Progenitor cell of endocrine pancreas (in vitro differentiated cells): ENCODE measurements around the gene C9orf72. TPM values are rescaled to one million over a fixed set of nuclear protein-coding genes. Genes with fewer than 3 reads are reported as not detected.

Experiments
- DNase-seq: peaks from one replicate; pipeline ENCODE4 v3.0.0; 2021; ENCODE audit warnings: low spot score; ENCODE audit not compliant: unreplicated experiment
- H3K27ac Mint-ChIP-seq: 2 replicates; pipeline ENCODE4 v1.8.0; 2021; ENCODE audit warnings: mild to moderate bottlenecking, moderate library complexity, mixed read lengths
- H3K27me3 Mint-ChIP-seq: 2 replicates; pipeline ENCODE4 v1.8.0; 2021; ENCODE audit warnings: mixed read lengths
- H3K36me3 Mint-ChIP-seq: 2 replicates; pipeline ENCODE4 v1.8.0; 2022; ENCODE audit warnings: mixed read lengths; ENCODE audit not compliant: insufficient read depth
- H3K4me1 Mint-ChIP-seq: 2 replicates; pipeline ENCODE4 v1.8.0; 2021; ENCODE audit warnings: low read depth, mixed read lengths
- H3K4me3 Mint-ChIP-seq: 2 replicates; pipeline ENCODE4 v1.8.0; 2021; ENCODE audit warnings: low read depth, mild to moderate bottlenecking, moderate library complexity, mixed read lengths
- H3K9me3 Mint-ChIP-seq: 2 replicates; pipeline ENCODE4 v1.8.0; 2021; ENCODE audit warnings: low read depth, mixed read lengths
- total RNA-seq: library from RNA; stranded (reverse); gene quantifications from 2 replicates; pipeline ENCODE4 v1.2.1, GENCODE V29; 2021
- TF ChIP-seq, protein P1 (sequence below): fragments of 200-600 bp; sonication (generic); IDR thresholded peaks from one replicate; pipeline ENCODE4 v1.5.0; 2021; ENCODE audit warnings: antibody characterized with exemption, mild to moderate bottlenecking; ENCODE audit not compliant: unreplicated experiment

C9orf72 gene
- total RNA-seq, 1 donor from 2014 or later: 18.6 TPM

DNA sequence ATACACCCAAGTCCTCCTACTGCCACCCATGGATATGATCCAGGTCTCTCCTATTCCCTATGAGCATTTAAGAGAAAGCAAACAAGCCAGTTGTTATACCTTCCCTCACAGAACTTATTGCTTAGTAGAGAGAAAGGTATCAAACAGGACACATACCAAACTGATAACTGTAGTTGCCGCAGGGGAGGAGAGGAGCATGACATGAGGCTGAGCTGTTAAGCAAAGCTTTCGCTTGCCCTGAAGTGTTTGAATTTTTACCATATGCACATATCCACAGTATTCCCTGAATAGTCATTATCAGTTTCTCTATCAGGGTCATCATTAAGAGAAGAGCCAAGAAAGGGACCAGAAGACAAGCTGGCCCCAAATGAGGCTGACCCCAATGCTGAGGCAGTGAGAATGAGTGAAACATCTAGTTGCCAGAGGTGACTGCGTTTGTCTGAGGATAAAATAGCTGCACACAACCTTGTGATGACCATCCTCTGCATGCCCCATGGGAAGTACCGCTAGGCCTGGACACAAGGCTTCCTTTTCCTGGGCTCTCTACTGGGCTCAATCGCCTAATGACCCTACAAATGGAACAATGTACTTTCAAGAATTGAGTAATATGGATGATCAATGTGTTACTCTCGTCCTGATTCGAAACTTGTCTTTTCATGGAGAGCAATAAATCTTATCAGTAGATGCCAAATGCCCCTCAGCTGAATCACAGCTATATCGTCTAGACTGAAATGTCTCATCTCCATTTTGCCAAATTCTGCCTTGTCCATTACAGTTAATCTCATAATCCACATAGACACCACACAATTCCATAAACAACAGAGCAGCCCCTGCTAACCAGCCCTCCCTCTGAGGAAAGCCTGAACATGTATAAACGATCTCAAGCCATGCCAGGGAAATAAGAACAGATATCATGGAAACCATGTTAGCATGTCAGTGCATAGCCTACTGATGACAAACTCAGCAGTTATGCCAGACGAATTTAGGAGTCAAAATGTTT, 53.5 kb downstream of the C9orf72 start:
- Mint-ChIP-seq H3K4me3 (no peak overlapping the region), H3K9me3 (no peaks in the 10 kb centered on the region), H3K27ac (no peak overlapping the region), H3K36me3 (peaks cover 5% of the 10 kb centered on the region), H3K4me1 (peaks cover 2% of the 10 kb centered on the region), H3K27me3 (no peaks in the 10 kb centered on the region)
- TF ChIP-seq, protein P1, sequence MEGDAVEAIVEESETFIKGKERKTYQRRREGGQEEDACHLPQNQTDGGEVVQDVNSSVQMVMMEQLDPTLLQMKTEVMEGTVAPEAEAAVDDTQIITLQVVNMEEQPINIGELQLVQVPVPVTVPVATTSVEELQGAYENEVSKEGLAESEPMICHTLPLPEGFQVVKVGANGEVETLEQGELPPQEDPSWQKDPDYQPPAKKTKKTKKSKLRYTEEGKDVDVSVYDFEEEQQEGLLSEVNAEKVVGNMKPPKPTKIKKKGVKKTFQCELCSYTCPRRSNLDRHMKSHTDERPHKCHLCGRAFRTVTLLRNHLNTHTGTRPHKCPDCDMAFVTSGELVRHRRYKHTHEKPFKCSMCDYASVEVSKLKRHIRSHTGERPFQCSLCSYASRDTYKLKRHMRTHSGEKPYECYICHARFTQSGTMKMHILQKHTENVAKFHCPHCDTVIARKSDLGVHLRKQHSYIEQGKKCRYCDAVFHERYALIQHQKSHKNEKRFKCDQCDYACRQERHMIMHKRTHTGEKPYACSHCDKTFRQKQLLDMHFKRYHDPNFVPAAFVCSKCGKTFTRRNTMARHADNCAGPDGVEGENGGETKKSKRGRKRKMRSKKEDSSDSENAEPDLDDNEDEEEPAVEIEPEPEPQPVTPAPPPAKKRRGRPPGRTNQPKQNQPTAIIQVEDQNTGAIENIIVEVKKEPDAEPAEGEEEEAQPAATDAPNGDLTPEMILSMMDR: no peak
- DNase-seq: no peak

DNA sequence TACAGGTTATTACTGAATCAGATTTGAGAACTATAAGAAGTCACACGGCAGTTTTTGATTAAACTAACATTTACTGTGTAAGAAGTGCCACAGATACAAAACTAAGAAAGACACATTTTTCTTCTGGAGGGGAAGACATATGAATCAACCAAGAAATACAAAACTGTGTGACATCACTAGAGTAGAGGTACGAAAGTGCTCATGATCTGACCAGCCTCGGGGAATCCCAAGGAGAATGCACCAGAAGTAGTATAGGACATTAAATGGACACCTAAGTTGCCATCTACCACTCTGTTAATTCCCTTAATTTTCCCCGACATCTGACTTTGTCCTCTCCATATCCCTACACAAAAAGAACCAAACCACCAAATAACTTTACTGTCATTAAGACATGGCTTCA, 54.5 kb downstream of the C9orf72 start:
- peaks cover 1% of the 10 kb centered on the region for H3K36me3 Mint-ChIP-seq

DNA sequence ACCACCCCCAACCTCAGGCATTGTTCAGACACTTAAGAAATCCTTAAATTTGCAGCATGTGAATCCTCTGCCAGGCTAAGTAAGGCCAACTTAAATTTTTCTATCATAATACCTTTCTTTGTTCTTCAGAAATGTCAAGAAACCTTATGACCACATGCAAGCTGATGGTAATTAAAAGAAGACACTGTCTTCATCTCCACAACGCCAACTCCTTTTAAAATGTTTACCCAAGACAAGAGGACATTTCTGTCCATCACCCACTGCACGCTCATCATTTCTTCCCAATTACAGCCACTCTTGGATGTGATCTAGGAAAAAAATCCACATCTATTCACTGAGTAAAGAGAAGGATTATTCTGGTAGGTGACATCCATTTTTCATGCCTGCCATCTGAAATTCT, 55.3 kb downstream of the C9orf72 start:
- Mint-ChIP-seq H3K4me3 (no peak overlapping the region), H3K4me1 (no peaks in the 10 kb centered on the region), H3K36me3 (peaks cover 1% of the 10 kb centered on the region), H3K27ac (no peak overlapping the region), H3K27me3 (no peaks in the 10 kb centered on the region), H3K9me3 (no peaks in the 10 kb centered on the region)
- TF ChIP-seq, protein P1: no peak
- no peak for DNase-seq

More for the DNA sequence above, 54.5 kb downstream of the C9orf72 start:
- Mint-ChIP-seq H3K4me3 (no peak overlapping the region), H3K27me3 (no peaks in the 10 kb centered on the region), H3K27ac (no peak overlapping the region), H3K9me3 (no peaks in the 10 kb centered on the region), H3K4me1 (peaks cover 2% of the 10 kb centered on the region)
- no peak for DNase-seq
- TF ChIP-seq, protein P1: no peak

DNA sequence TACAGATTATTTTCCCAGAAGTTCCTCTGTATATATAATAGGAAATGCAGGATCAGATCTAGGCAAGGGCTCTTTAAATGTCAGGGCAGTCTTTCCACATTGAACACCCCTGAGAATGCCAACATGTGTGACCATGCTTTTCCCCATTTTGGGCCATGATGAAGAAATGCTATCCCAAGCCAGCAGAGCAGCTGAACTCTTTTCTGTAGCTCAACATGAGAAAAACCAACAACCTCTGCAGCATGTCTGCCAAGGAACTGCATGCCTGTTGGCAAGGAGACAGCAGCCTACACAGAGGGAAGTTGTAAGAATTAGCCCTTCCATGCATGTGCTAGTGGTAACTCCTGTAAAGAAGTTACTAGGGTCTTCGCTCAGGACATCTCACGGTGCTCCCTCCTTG, 58.7 kb downstream of the C9orf72 start:
- H3K4me1 Mint-ChIP-seq: no peaks in the 10 kb centered on the region
- H3K36me3 Mint-ChIP-seq: peaks cover 1% of the 10 kb centered on the region
- no peak overlapping the region for H3K27ac Mint-ChIP-seq
- TF ChIP-seq, protein P1: no peak
- DNase-seq: no peak
- no peaks in the 10 kb centered on the region for H3K27me3 Mint-ChIP-seq
- no peak overlapping the region for H3K4me3 Mint-ChIP-seq
- no peaks in the 10 kb centered on the region for H3K9me3 Mint-ChIP-seq

DNA sequence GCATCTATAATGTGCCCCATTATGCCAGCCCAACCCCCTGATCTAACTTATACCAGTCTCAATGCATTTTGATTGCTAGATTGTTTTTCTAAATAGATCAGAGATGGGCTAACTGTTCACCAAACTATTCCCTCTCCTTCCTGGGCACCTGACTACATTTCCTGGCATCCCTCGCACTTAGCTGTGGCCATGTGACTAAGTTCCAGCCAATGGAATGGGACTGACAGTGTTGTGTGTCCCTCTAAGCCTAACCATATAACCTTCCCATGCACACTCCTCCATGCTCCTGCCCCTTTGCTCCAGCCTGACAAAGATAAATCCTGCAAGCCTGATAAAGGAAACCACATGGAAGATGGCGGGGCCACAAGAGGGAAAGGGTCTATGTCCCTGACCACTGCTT, 61.5 kb downstream of the C9orf72 start:
- Mint-ChIP-seq H3K9me3 (no peaks in the 10 kb centered on the region), H3K4me3 (no peak overlapping the region), H3K36me3 (peaks cover 9% of the 10 kb centered on the region), H3K27ac (no peak overlapping the region), H3K4me1 (no peaks in the 10 kb centered on the region), H3K27me3 (no peaks in the 10 kb centered on the region)
- no peak for DNase-seq
- TF ChIP-seq, protein P1: no peak
